Muscle layer of colon (tissue), 2 donors: ENCODE measurements around the gene FILIP1.

Experiments used
- H3K27ac ChIP-seq: one replicate; pipeline ENCODE4 v1.7.0; 2013; ENCODE audit warnings: low read depth, mild to moderate bottlenecking, low read length, moderate library complexity
- H3K27me3 ChIP-seq, 2 donors: one replicate each; pipeline ENCODE4 v1.7.0; 2013; ENCODE audit warnings: low read length in 2 of 2, mild to moderate bottlenecking in 2 of 2; ENCODE audit not compliant: insufficient read depth in 2 of 2, control insufficient read depth in 1 of 2
- H3K36me3 ChIP-seq: one replicate; pipeline ENCODE4 v1.7.0; 2013; ENCODE audit warnings: mild to moderate bottlenecking, low read length; ENCODE audit not compliant: insufficient read depth
- H3K4me1 ChIP-seq: one replicate; pipeline ENCODE4 v1.7.0; 2013; ENCODE audit warnings: mild to moderate bottlenecking, low read length; ENCODE audit not compliant: insufficient read depth
- H3K4me3 ChIP-seq, 2 donors: one replicate each; pipeline ENCODE4 v1.7.0; 2013; ENCODE audit warnings: low read length in 2 of 2, low read depth in 1 of 2, mild to moderate bottlenecking in 1 of 2, moderate library complexity in 1 of 2
- H3K9ac ChIP-seq: one replicate; pipeline ENCODE4 v1.7.0; 2013; ENCODE audit warnings: low read length
- H3K9me3 ChIP-seq: one replicate; pipeline ENCODE4 v1.7.0; 2013; ENCODE audit warnings: mild to moderate bottlenecking, low read length
- donor health status: abdominal sarcoma.
- donor health status: Adenocarcinoma of cecum.

Gene FILIP1

DNA sequence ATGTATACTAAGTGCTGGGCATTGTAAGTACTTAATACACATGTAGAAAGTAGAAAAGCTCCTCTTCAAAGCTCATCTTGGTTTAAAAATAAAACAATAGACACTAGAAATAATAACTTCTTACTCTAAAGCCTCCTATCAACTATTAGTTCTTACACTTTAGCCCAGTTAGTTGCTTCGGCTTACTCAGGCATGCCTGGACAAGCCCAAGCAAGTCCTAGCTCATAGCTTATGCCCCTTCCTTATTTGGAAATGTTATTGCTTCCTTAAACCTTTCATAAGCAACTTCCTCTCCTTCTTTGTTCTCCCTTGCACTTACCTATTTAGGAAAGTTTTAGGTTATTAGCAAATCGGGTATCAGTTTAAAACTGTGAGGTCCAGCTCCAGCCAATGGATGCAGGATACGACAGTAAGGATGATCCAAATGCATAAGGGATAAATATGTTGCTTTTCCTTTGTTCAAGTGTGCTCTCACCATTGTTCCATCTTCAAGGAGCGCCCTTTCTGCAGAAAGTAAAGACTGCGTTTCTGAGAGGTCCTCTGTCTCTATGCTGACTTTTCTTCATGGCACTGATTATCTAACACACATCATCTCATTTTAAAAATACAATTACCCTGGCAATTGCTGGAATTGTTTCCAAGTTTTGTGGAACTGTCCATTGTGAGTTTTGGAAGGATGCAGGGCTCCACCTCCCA, 221.3 kb downstream of the FILIP1 start:
- Histone ChIP-seq H3K9me3 (no peaks in the 10 kb centered on the region), H3K9ac (no peak overlapping the region), H3K27me3 (no peaks in the 10 kb centered on the region), H3K4me3 (no peak overlapping the region), H3K36me3 (peaks cover 3% of the 10 kb centered on the region), H3K27ac (peak overlapping the region; percentile 21), H3K4me1 (peaks cover 32% of the 10 kb centered on the region)

DNA sequence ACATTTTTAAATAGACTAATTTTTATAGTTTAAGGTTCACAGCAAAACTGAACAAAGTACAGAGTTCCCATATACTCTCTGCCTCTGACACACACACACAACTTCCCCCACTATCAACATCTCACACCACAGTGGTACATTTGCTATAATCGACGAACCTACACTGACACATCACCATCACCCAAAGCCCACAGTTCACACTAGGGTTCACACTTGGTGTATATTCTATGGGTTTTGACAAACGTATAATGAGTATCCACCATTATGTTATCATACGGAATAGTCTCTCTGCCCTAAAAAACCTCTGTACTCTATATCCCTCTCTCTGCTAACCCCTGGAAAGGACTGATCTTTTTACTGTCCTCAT, 224.6 kb downstream of the FILIP1 start:
- Histone ChIP-seq H3K36me3 (peaks cover 6% of the 10 kb centered on the region), H3K4me1 (peaks cover 21% of the 10 kb centered on the region), H3K9me3 (no peaks in the 10 kb centered on the region), H3K9ac (no peak overlapping the region), H3K27ac (no peak overlapping the region), H3K4me3 (no peak overlapping the region), H3K27me3 (no peaks in the 10 kb centered on the region)

- no peak overlapping the region for H3K4me3 ChIP-seq
- H3K27ac ChIP-seq, result peak overlapping the region; percentile 4
- H3K27me3 ChIP-seq, result no peaks in the 10 kb centered on the region
- peaks cover 9% of the 10 kb centered on the region for H3K36me3 ChIP-seq
- no peaks in the 10 kb centered on the region for H3K9me3 ChIP-seq
- no peak overlapping the region for H3K9ac ChIP-seq
- H3K4me1 ChIP-seq, result peaks cover 17% of the 10 kb centered on the region
Measured at GRCh38 chr6:75268121-75268987, 225.2 kb downstream of the FILIP1 start.

DNA sequence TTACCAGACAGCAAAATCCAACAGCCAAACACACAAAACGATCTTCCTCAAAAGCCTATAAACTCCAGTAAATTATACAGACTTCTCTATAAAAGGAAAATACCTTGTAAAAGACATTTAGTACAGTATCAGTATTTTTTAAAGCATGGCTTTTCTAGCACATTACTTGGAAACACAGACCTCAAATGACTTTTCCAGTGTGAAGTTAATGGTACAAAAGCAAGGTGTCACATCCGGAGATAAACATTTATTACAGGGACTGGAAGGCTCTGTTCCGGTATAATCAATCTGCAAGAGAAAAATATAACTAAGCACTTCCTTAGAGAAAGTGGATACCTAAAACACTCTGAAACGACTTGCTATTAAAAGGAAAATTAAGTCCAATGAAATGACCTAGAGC, 226.1 kb downstream of the FILIP1 start:
- Histone ChIP-seq H3K27ac (peak overlapping the region; percentile 4), H3K36me3 (peaks cover 9% of the 10 kb centered on the region), H3K4me1 (peaks cover 17% of the 10 kb centered on the region), H3K27me3 (no peaks in the 10 kb centered on the region), H3K4me3 (no peak overlapping the region), H3K9ac (no peak overlapping the region), H3K9me3 (no peaks in the 10 kb centered on the region)

DNA sequence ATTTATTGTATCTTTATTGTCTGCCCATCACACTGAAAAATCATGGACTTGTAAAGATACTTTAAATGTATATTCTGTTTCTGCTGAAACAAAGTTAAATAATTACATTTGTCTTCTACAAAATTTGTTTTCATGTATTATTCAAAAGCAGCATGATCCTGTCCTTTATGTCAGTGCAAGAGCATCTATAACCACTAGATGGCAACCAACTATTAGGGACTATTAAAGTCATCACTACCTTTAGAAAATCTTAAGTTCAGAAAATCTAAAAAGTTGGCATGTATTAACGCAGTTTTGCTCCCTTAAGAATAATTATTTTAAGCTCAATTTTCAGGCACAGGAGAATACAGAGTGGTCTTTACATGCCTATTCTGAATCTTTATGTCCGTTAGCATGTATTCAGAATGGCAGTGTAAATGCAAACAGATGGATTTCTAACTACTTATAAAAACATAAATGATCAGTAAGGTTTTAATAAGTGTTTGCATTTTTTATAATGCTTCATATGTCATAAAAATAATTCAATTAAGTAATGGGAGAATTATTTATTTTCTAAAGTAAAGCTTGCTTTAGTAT, 226.8 kb downstream of the FILIP1 start:
- H3K27ac ChIP-seq, result no peak overlapping the region
- H3K9me3 ChIP-seq, result no peaks in the 10 kb centered on the region
- H3K27me3 ChIP-seq, result no peaks in the 10 kb centered on the region
- H3K36me3 ChIP-seq, result peaks cover 10% of the 10 kb centered on the region
- H3K4me3 ChIP-seq, result no peak overlapping the region
- H3K9ac ChIP-seq, result no peak overlapping the region
- peaks cover 17% of the 10 kb centered on the region for H3K4me1 ChIP-seq

GRCh38 chr6:75263401-75263750, 230.2 kb downstream of the FILIP1 start:
- no peaks in the 10 kb centered on the region for H3K27me3 ChIP-seq
- H3K4me3 ChIP-seq, result no peak overlapping the region
- no peak overlapping the region for H3K9ac ChIP-seq
- no peaks in the 10 kb centered on the region for H3K9me3 ChIP-seq
- peaks cover 14% of the 10 kb centered on the region for H3K4me1 ChIP-seq
- no peak overlapping the region for H3K27ac ChIP-seq
- H3K36me3 ChIP-seq, result peaks cover 34% of the 10 kb centered on the region

DNA sequence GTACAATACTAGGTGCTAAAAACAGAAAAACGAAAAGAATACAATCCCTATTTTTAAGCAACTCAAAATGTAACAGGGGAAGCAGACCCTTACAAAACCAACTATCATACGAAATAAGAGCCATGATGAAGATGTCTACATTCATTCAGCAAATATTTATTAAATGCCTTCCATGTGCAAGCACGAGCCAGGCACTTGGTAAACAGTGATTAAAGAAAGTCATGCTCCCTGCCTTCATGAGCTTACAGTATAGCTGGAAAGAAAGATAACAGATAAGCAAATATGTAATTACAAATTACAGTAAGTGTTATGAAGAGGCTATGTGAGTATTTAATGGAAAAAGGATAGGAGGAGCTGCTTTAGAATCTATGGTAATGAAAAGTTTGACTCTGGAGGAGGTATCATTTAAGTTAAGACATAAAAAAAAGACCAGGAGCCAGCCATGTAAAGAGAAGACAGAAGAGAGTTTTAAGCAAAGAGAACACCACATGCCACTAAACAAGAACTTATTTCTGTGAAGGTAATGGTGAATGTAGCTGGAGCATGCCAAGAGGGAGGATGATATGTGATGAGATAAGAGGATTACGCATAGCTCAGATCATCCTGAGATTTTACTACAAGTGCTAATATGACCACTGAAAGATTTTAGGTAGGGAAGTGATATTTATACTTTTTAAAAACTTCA, 230.7 kb downstream of the FILIP1 start:
- Histone ChIP-seq H3K36me3 (peaks cover 38% of the 10 kb centered on the region), H3K9ac (no peak overlapping the region), H3K4me3 (no peak overlapping the region), H3K9me3 (no peaks in the 10 kb centered on the region), H3K27me3 (no peaks in the 10 kb centered on the region), H3K27ac (no peak overlapping the region), H3K4me1 (peaks cover 10% of the 10 kb centered on the region)

- Histone ChIP-seq H3K9ac (no peak overlapping the region), H3K27me3 (no peaks in the 10 kb centered on the region), H3K4me3 (no peak overlapping the region), H3K9me3 (no peaks in the 10 kb centered on the region), H3K27ac (no peak overlapping the region), H3K36me3 (peaks cover 41% of the 10 kb centered on the region), H3K4me1 (no peaks in the 10 kb centered on the region)
Measured at GRCh38 chr6:75261299-75261698, 232.3 kb downstream of the FILIP1 start.

- Histone ChIP-seq H3K4me1 (no peaks in the 10 kb centered on the region), H3K4me3 (no peak overlapping the region), H3K36me3 (peaks cover 57% of the 10 kb centered on the region), H3K27me3 (no peaks in the 10 kb centered on the region), H3K9ac (no peak overlapping the region), H3K9me3 (no peaks in the 10 kb centered on the region), H3K27ac (no peak overlapping the region)
Measured at GRCh38 chr6:75257343-75258087, 236.1 kb downstream of the FILIP1 start.

- no peak overlapping the region for H3K4me3 ChIP-seq
- no peak overlapping the region for H3K27ac ChIP-seq
- H3K4me1 ChIP-seq, result no peaks in the 10 kb centered on the region
- peaks cover 19% of the 10 kb centered on the region for H3K36me3 ChIP-seq
- no peaks in the 10 kb centered on the region for H3K27me3 ChIP-seq
- no peaks in the 10 kb centered on the region for H3K9me3 ChIP-seq
- no peak overlapping the region for H3K9ac ChIP-seq
Measured at GRCh38 chr6:75250552-75250951, 243.0 kb downstream of the FILIP1 start.

GRCh38 chr6:75249837-75250236, 243.8 kb downstream of the FILIP1 start:
- H3K4me1 ChIP-seq, result no peaks in the 10 kb centered on the region
- H3K27me3 ChIP-seq, result no peaks in the 10 kb centered on the region
- H3K9ac ChIP-seq, result no peak overlapping the region
- H3K27ac ChIP-seq, result no peak overlapping the region
- H3K9me3 ChIP-seq, result no peaks in the 10 kb centered on the region
- peaks cover 12% of the 10 kb centered on the region for H3K36me3 ChIP-seq
- no peak overlapping the region for H3K4me3 ChIP-seq
